Measurements from ENCODE around the gene SUN1.
"Not testable (repeated sequence)": the region's sequence is repeated elsewhere in the genome, so short reads cannot be mapped to it uniquely, and the experiment has no call there.

Gene SUN1

DNA sequence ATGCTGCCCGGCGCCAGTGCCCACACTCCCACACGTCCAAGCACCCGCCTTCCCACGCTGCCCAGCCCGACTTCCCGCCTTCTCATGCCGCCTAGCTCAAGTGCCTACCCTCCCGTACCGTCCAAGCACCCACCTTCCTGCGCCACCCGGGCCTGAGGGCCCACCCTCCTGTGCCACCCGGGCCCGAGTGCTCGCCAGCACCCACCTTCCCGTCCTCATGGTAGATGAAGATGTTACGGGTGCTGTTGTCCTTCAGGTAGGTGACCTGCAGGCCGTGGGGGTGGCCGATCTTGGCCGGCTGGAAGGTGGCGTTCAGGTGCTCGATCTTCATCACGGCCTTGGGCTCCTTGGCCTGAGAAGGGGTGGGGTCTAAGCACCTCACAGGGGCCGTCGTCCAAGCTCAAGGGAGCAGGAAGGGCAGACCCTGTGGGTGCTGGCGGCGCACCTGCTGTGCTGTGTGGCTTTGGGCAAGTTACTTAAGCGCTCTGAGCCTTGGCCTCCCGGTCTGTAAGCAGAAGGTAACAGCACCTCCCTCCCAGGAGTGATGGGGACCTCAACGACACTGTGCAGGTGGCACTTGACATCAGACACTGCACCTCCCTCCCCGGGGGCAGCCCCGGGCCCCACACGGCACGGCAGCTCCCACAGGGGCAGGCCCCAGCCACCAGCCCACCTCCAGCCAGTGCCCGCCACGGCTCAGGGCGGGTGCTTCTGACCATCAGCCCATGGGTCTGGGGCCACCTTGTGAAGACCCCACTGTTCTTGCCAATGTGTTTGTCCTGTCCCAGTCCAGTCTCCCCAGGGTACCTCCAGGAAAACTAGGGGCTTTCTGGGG lies 71.9 kb downstream of the SUN1 start:
- TF ChIP-seq, protein P1, sequence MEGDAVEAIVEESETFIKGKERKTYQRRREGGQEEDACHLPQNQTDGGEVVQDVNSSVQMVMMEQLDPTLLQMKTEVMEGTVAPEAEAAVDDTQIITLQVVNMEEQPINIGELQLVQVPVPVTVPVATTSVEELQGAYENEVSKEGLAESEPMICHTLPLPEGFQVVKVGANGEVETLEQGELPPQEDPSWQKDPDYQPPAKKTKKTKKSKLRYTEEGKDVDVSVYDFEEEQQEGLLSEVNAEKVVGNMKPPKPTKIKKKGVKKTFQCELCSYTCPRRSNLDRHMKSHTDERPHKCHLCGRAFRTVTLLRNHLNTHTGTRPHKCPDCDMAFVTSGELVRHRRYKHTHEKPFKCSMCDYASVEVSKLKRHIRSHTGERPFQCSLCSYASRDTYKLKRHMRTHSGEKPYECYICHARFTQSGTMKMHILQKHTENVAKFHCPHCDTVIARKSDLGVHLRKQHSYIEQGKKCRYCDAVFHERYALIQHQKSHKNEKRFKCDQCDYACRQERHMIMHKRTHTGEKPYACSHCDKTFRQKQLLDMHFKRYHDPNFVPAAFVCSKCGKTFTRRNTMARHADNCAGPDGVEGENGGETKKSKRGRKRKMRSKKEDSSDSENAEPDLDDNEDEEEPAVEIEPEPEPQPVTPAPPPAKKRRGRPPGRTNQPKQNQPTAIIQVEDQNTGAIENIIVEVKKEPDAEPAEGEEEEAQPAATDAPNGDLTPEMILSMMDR (IDR thresholded peaks at IDR 0.05; ENCODE audit: low read depth, low read length) = no peak
- H3K4me3 ChIP-seq (ENCODE audit: low read depth, low read length) = no peak overlapping the region

DNA sequence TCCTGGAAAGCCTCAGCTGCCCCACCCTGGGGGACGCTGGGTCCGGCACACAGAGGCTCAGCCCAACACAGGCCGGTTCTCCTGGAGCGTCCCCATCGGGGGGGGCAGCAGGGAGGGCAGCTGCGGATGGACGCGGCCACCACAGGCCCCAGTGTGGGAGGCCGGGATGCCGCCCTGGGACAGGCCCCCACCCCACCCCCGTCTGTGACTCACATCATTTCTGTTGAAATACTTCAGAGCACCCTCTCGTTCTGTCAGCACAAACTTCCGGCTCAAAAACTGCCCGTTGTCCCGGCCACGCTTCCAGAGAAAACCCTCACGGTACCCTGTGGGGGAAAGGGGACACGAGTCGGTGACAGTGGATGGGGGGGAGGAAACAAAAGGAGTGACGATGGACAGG lies 72.6 kb downstream of the SUN1 start:
- 0 out of 2 replicates have a peak overlapping the region, but pooled peaks have one; percentile 23 for H3K4me3 ChIP-seq (ENCODE audit: low read depth, low read length)
- TF ChIP-seq, protein P1 (IDR thresholded peaks at IDR 0.05; ENCODE audit: low read depth, low read length) = no peak

DNA sequence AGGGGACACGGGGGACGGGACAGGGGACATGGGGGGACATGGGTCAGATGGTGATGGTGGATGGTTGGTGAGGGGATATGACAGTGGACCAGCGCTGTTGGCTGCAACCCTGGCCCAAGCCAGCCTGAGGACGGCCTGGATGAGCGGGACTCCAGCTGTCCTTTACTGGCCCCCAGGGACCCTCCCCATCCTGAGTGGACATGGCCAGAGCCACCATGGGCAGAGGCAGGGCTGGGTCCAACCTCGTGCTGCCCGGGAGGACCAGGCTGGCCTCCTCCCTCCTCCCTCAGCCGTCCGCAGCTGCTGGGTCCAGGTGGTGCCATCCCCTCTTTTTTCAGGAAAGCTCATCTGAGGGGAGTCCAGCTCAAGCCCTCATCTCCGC lies 74.5 kb downstream of the SUN1 start:
- H3K4me3 ChIP-seq (ENCODE audit: low read depth, low read length) = no peak overlapping the region
- TF ChIP-seq, protein P1 (IDR thresholded peaks at IDR 0.05; ENCODE audit: low read depth, low read length) = no peak

DNA sequence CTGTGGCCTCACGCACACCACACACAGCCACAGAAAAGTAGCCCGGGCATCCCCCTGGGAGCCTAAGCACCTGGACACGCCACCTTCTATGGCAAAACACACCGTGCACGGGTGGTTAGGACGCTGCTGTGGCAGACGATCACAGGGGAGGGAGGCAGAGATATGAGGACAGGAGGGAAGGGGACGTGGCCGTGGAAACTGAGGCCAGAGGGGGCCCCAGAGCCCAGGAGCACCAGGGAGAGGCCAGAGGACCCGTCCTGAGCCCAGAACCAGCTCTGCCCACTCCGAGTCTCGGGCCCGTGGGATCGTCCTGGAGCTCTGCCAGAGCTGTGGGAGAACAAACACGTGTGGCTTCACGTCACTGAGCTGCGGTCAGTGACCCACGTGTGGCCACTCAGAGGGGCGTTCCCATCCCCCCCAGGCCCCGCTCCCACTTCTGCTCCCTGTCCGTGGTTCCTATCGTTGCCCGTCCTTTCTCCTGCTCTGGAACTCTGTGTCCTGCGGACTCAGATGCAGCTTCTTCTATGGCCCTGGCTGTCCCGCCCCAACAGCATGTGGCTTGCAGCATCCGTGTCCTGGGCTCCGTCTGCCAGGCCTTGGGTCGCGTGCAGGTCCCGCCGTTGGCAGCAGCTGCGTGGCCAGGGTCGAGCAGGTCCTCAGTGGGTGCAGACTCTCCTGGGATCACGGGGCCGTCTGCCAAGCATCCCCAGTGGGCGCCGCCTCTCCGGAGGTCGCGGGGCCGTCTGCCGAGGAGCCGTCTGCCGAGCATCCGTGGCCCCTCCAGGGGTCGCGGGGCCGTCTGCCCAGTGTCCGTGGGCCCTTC lies 75.1 kb downstream of the SUN1 start:
- TF ChIP-seq, protein P1 (IDR thresholded peaks at IDR 0.05; ENCODE audit: low read depth, low read length) = no peak
- H3K4me3 ChIP-seq (ENCODE audit: low read depth, low read length) = no peak overlapping the region

DNA sequence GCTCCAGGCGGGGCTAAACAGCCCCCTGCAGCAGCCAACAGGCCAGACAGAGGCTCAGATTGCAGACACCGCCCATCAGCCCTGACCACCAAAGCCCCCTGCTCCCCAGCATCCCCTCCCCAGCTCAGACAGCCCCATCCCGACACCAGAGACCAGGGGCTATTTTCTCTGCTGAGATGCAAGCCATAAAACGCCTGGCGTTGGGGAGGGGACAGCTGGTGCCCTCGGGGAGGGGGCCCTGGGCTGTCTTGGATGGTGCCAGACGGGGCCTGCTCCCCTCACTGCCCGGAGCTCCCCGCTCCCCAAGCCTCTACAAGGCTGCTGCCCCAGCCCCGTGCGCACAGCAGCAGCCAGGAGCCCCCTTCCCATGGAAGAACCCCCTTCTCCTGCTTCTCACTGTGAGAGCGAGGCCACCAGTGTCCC lies 75.9 kb downstream of the SUN1 start:
- H3K4me3 ChIP-seq (ENCODE audit: low read depth, low read length) = no peak overlapping the region
- TF ChIP-seq, protein P1 (IDR thresholded peaks at IDR 0.05; ENCODE audit: low read depth, low read length) = no peak

DNA sequence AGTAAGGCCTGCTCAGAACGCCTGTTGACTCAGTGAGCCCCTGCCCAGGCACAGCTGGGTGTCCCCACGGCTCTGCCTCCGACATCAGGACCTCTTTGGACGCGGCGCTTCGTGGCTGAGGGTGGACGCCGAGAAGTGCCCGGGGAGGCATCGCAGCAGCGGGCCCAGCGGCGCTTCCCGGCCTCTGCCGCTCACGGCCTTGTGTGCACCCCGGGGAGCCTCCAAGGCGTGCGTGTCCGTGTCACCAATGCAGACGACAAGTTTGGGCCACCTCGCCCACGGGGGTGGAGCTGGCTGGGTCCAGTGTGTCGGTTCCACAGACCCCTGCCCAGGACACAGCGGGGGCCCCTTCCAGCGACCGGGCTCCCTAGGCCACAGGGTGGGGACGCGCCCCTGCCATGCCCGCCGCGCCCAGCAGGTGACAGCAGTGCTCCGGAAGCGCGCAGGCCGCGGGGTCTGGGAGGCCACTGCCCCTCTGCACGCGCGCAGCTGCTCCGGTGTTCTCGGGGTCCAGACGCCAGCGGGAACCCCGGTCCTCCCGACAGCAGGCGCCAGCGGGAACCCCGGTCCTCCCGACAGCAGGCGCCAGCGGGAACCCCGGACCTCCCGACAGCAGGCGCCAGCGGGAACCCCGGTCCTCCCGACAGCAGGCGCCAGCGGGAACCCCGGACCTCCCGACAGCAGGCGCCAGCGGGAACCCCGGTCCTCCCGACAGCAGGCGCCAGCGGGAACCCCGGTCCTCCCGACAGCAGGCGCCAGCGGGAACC lies 76.5 kb downstream of the SUN1 start:
- TF ChIP-seq, protein P1 (IDR thresholded peaks at IDR 0.05; ENCODE audit: low read depth, low read length) = peak; percentile 76
- H3K4me3 ChIP-seq (ENCODE audit: low read depth, low read length) = not testable (repeated sequence)

Data from WI38 (cell line).